ENCODE data around the gene SOHLH2. TPM values are rescaled to one million over a fixed set of nuclear protein-coding genes. Genes with fewer than 3 reads are reported as not detected.

SOHLH2 gene
- polyA plus RNA-seq, 1 of the 3 experiments (the other 2 are of a cell fraction): 0.85 TPM

DNA sequence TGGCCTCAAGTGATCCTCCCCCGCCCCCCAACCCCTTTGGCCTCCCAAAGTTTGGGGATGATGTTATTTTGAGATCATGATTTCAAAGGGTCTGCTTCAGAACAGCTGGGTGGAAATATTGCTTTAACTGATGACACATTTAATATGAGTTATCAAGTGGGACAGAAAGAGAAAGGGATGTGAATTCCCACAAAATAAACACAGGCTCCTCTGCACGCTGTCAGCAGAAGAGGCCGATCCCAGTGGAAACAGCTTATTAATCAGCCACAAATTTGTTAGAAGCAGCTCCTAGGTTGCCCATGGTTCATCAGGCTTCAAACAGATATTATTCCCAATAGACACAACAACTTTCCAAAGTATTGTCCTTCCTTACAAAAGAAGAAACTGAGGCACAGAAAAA lies 87.9 kb downstream of the SOHLH2 start:
- Histone ChIP-seq H3K27ac (ENCODE audit: low read depth in 2 of 2, low read length in 1 of 2) (no peak overlapping the region), H4K20me1 (ENCODE audit: insufficient read depth) (no peaks in the 10 kb centered on the region), H3K9ac (no peak overlapping the region), H3K9me2 (no peaks in the 10 kb centered on the region), H3K4me1 (ENCODE audit: control insufficient read depth in 1 of 2, insufficient read depth in 2 of 2, low read depth in 1 of 2, low read length in 1 of 2) (peaks cover 3 to 10% of the 10 kb centered on the region in 2 experiments; a peak in 2 of 4 replicates), H3K36me3 (replicated peaks in 1 of 2; ENCODE audit: control insufficient read depth in 1 of 2, insufficient read depth in 2 of 2, low read length in 1 of 2) (no peaks in the 10 kb centered on the region), H3K9me3 (no peaks in the 10 kb centered on the region), H3K4me2 (no peak overlapping the region), H3K79me2 (ENCODE audit: insufficient read depth) (peaks cover 3% of the 10 kb centered on the region; the same call in 1 of the 2 replicates), H3K4me3 (ENCODE audit: low read depth in 2 of 2, low read length in 1 of 2) (no peak overlapping the region), H2AFZ (ENCODE audit: low read depth) (no peak overlapping the region), H3K27me3 (ENCODE audit: insufficient read depth) (no peaks in the 10 kb centered on the region), H3F3A (replicated peaks; ENCODE audit: insufficient read depth) (no peaks in the 10 kb centered on the region)
- ChIA-PET CTCF (no interaction called here), POLR2A (no interaction called here)
- WGBS (ENCODE audit: low lambda C conversion rate): 71% methylated on average over 3 of the region's 3 CpGs
- TF ChIP-seq, protein P1, sequence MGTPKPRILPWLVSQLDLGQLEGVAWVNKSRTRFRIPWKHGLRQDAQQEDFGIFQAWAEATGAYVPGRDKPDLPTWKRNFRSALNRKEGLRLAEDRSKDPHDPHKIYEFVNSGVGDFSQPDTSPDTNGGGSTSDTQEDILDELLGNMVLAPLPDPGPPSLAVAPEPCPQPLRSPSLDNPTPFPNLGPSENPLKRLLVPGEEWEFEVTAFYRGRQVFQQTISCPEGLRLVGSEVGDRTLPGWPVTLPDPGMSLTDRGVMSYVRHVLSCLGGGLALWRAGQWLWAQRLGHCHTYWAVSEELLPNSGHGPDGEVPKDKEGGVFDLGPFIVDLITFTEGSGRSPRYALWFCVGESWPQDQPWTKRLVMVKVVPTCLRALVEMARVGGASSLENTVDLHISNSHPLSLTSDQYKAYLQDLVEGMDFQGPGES (IDR thresholded peaks at IDR 0.05; ENCODE audit: low read depth, low read length): no peak
- TF ChIP-seq FOSL2 (IDR thresholded peaks at IDR 0.05; ENCODE audit: borderline replicate concordance, low read depth) (no peak), RFX5 (IDR thresholded peaks at IDR 0.05; ENCODE audit: low read length) (no peak), NRF1 (IDR thresholded peaks at IDR 0.05; ENCODE audit: low read depth, low read length) (no peak), SIN3A (IDR thresholded peaks at IDR 0.05; ENCODE audit: borderline replicate concordance, low read depth, low read length) (no peak), JUND (IDR thresholded peaks at IDR 0.05) (no peak)
- TF ChIP-seq, protein P2, sequence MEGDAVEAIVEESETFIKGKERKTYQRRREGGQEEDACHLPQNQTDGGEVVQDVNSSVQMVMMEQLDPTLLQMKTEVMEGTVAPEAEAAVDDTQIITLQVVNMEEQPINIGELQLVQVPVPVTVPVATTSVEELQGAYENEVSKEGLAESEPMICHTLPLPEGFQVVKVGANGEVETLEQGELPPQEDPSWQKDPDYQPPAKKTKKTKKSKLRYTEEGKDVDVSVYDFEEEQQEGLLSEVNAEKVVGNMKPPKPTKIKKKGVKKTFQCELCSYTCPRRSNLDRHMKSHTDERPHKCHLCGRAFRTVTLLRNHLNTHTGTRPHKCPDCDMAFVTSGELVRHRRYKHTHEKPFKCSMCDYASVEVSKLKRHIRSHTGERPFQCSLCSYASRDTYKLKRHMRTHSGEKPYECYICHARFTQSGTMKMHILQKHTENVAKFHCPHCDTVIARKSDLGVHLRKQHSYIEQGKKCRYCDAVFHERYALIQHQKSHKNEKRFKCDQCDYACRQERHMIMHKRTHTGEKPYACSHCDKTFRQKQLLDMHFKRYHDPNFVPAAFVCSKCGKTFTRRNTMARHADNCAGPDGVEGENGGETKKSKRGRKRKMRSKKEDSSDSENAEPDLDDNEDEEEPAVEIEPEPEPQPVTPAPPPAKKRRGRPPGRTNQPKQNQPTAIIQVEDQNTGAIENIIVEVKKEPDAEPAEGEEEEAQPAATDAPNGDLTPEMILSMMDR (IDR thresholded peaks at IDR 0.05): no peak
- no peak for DNase-seq

DNA sequence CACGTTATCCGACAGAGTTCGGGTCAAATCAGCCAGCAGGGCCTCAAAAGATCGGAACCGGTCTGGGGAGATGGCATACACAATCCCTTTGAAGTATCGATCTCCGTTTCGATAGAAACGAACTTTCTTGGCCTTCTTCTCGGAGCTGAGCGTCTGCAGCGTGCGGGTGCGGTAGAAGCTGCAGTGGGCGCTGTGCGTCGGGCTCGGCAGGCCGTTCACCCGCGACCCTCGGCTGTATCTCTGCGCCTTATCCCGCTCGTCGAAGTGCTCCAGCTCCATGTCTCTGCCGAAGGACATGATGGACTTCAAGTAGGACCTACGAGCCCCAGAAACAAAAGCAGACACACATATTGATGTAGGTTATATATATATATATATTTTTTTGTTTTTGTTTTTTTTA lies 88.5 kb downstream of the SOHLH2 start:
- H3K36me3 ChIP-seq (replicated peaks in 1 of 2; ENCODE audit: control insufficient read depth in 1 of 2, insufficient read depth in 2 of 2, low read length in 1 of 2): no peaks in the 10 kb centered on the region
- H4K20me1 ChIP-seq (ENCODE audit: insufficient read depth): no peaks in the 10 kb centered on the region
- H3K4me2 ChIP-seq: no peak overlapping the region
- H3F3A ChIP-seq (replicated peaks; ENCODE audit: insufficient read depth): no peaks in the 10 kb centered on the region
- H3K9me3 ChIP-seq: no peaks in the 10 kb centered on the region
- ChIA-PET CTCF (no interaction called here), POLR2A (no interaction called here)
- no peak for DNase-seq
- H3K4me1 ChIP-seq (ENCODE audit: control insufficient read depth in 1 of 2, insufficient read depth in 2 of 2, low read depth in 1 of 2, low read length in 1 of 2): peaks cover 3 to 10% of the 10 kb centered on the region in 2 experiments; a peak in 2 of 4 replicates
- peaks cover 3% of the 10 kb centered on the region; the same call in 1 of the 2 replicates for H3K79me2 ChIP-seq (ENCODE audit: insufficient read depth)
- H3K9me2 ChIP-seq: no peaks in the 10 kb centered on the region
- H3K4me3 ChIP-seq (ENCODE audit: low read depth in 2 of 2, low read length in 1 of 2): no peak overlapping the region
- 91% methylated on average over 28 of the region's 28 CpGs for WGBS (ENCODE audit: low lambda C conversion rate)
- H3K27me3 ChIP-seq (ENCODE audit: insufficient read depth): no peaks in the 10 kb centered on the region
- TF ChIP-seq TEAD4 (IDR thresholded peaks at IDR 0.05; ENCODE audit: borderline replicate concordance, insufficient read depth) (no peak), FOXM1 (IDR thresholded peaks at IDR 0.05; ENCODE audit: low read depth) (no peak), MXI1 (IDR thresholded peaks at IDR 0.05; ENCODE audit: low read depth, low read length) (no peak), JUND (IDR thresholded peaks at IDR 0.05) (no peak), EP300 (IDR thresholded peaks at IDR 0.05; ENCODE audit: borderline replicate concordance in 1 of 2, low read depth in 1 of 2, low read length in 1 of 2) (no peak), POLR2AphosphoS5 (IDR thresholded peaks at IDR 0.05; ENCODE audit: low read depth, low read length) (no peak), GABPA (IDR thresholded peaks at IDR 0.05; ENCODE audit: low read depth) (no peak), RCOR1 (IDR thresholded peaks at IDR 0.05; ENCODE audit: low read length) (no peak), GATA2 (CRISPR knock-in tag; IDR thresholded peaks at IDR 0.05) (no peak), SMC3 (IDR thresholded peaks at IDR 0.05; ENCODE audit: low read depth, low read length) (no peak)
- TF ChIP-seq, protein P3, sequence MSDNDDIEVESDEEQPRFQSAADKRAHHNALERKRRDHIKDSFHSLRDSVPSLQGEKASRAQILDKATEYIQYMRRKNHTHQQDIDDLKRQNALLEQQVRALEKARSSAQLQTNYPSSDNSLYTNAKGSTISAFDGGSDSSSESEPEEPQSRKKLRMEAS (IDR thresholded peaks at IDR 0.05; ENCODE audit: low read depth): no peak
- TF ChIP-seq, protein P4, sequence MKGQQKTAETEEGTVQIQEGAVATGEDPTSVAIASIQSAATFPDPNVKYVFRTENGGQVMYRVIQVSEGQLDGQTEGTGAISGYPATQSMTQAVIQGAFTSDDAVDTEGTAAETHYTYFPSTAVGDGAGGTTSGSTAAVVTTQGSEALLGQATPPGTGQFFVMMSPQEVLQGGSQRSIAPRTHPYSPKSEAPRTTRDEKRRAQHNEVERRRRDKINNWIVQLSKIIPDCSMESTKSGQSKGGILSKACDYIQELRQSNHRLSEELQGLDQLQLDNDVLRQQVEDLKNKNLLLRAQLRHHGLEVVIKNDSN (IDR thresholded peaks at IDR 0.05; ENCODE audit: borderline replicate concordance, low read depth): no peak
- H3K27ac ChIP-seq (ENCODE audit: low read depth in 2 of 2, low read length in 1 of 2): no peak overlapping the region
- H2AFZ ChIP-seq (ENCODE audit: low read depth): no peak overlapping the region
- no peak overlapping the region for H3K9ac ChIP-seq

Measured in SK-N-SH (cell line).